ENCODE data around the gene PRKAR1B. TPM values are rescaled to one million over a fixed set of nuclear protein-coding genes. Genes with fewer than 3 reads are reported as not detected.

PRKAR1B gene
- total RNA-seq, 4 donors from 2014 or later, result 1.2 to 12.5 (median 3.6) TPM

DNA sequence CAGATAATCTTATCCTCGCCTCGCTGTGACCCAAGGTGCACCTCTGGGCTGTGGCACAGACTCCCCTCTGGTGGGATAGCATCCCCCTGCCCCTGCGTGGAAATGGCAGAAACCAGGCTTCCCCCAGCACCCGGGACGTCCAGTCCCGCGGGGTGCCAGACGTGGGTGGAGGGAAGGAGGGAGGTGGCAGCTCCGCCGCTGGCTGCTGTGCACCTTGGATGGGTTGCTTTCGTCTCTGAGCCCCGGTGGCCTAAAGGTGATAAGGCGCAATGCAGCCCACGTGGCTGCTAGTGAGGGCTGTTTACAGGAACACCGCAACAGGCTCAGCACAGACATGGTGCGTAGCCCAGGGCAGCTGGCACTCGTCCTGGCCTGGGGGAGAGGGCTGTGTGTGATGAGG is 193.8 kb downstream of the PRKAR1B start:
- no peaks in the 10 kb centered on the region for H3K4me1 ChIP-seq
- TF ChIP-seq POLR2A (IDR thresholded peaks at IDR 0.05) (no peak), CTCF (IDR thresholded peaks at IDR 0.05 in 4 of 5, conservative IDR thresholded peaks at IDR 0.05 in 1 of 5) (no peak)
- intact Hi-C loops (cut with DNase I; ENCODE audit: low total_unique reads) (no loop called here), in situ Hi-C loops (cut with MboI; ENCODE audit: low sequenced_read_pairs in 4 of 4) (no loop called here)
- no peaks in the 10 kb centered on the region for H3K9me3 ChIP-seq
- DNase-seq, result no peak
- H3K36me3 ChIP-seq, result no peaks in the 10 kb centered on the region
- ATAC-seq, result no peak
- peaks cover 0 to 6% (median 0%) of the 10 kb centered on the region in 3 donors for H3K27me3 ChIP-seq
- H3K27ac ChIP-seq, result no peak overlapping the region
- H3K4me3 ChIP-seq, result no peak overlapping the region

DNA sequence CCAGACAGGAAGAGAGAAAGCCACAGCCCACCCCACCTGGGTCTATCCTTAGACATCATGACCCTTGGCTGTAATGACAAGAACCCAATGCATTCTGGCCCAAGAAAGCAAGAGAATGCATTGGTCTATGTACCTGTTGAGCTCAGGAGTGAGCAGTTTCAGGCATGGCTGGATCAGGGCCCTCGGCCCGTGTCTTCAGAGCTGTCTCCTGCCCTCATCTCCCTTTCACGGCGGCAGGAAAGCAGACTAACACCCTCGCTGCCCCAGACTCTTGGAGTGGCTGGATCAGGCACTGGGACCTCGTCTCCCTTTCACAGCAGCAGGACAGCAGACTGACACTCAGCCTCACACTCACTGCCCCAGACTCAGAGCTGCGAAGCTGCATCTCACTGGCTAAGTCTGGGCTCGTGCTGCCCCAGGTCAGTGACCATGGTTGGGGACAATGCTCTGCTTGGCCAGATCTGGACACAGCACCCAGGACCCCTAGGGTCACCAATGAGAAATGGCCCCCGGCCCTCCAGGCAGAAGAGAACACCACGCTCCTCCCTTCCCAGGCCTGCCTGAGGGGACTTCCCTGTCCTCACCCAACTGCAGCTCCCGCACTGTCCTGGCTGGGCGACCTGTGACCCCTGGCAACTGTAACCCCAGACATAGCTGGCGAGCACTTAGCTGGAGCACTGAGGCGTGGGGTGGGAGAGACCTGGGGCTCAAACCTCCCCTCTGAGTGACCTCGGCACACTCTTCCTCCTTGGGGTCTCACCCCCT is 194.5 kb downstream of the PRKAR1B start:
- Histone ChIP-seq H3K27me3 (peaks cover 0 to 6% (median 0%) of the 10 kb centered on the region in 3 donors), H3K27ac (no peak overlapping the region), H3K9me3 (no peaks in the 10 kb centered on the region), H3K4me1 (no peaks in the 10 kb centered on the region), H3K36me3 (no peaks in the 10 kb centered on the region), H3K4me3 (no peak overlapping the region)
- no peak for DNase-seq
- TF ChIP-seq POLR2A (IDR thresholded peaks at IDR 0.05), result no peak
- no peak for TF ChIP-seq CTCF (IDR thresholded peaks at IDR 0.05 in 4 of 5, conservative IDR thresholded peaks at IDR 0.05 in 1 of 5)
- in situ Hi-C loops (cut with MboI; ENCODE audit: low sequenced_read_pairs in 4 of 4) (no loop called here), intact Hi-C loops (cut with DNase I; ENCODE audit: low total_unique reads) (no loop called here)
- ATAC-seq, result no peak

DNA sequence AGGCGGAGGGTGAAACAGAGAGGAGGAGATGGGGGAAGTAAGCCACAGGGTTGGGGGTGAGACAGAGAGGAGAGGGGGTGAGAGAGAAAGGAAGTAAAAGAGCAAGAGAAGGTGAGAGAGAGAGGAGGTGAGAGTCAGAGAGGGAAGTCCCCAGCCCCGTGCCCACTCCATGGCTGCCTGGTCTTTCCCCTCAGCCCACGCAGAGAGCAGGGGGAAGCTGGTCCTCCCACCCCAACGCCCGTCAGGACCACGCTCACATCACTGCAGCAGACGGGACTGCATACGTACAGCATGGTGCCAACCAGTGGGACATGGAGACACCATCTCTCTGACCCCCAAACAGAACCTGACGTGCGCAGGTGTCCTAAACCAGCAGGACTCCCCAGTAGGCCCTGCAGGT is 195.3 kb downstream of the PRKAR1B start:
- Histone ChIP-seq H3K27ac (no peak overlapping the region), H3K9me3 (no peaks in the 10 kb centered on the region), H3K36me3 (no peaks in the 10 kb centered on the region), H3K4me3 (no peak overlapping the region), H3K27me3 (peaks cover 0 to 6% (median 0%) of the 10 kb centered on the region in 3 donors), H3K4me1 (no peaks in the 10 kb centered on the region)
- no peak for TF ChIP-seq CTCF (IDR thresholded peaks at IDR 0.05 in 4 of 5, conservative IDR thresholded peaks at IDR 0.05 in 1 of 5)
- TF ChIP-seq POLR2A (IDR thresholded peaks at IDR 0.05), result no peak
- ATAC-seq (no peak), DNase-seq (no peak)
- in situ Hi-C loops (cut with MboI; ENCODE audit: low sequenced_read_pairs in 4 of 4), result no loop called here
- intact Hi-C loops (cut with DNase I; ENCODE audit: low total_unique reads), result no loop called here

DNA sequence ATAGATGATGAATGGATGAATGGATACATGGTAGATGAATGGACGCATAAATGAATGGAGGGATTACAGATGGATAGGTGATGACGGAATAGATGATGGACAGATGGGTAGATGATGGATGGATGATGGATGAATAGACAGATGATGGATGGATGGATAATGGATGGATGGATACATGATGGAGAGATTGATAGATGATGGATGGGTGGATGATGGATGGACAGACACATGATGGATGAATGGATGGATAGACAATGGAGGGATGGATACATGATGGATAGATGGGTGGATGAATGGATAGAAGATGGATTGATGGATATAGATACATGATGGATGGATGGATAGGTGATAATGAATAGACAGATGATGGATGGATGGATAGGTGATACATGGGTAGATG is 198.6 kb downstream of the PRKAR1B start:
- peaks cover 0 to 6% (median 0%) of the 10 kb centered on the region in 3 donors for H3K27me3 ChIP-seq
- intact Hi-C loops (cut with DNase I; ENCODE audit: low total_unique reads), result no loop called here
- H3K36me3 ChIP-seq, result no peaks in the 10 kb centered on the region
- TF ChIP-seq POLR2A (IDR thresholded peaks at IDR 0.05), result no peak
- no peak for TF ChIP-seq CTCF (IDR thresholded peaks at IDR 0.05 in 4 of 5, conservative IDR thresholded peaks at IDR 0.05 in 1 of 5)
- H3K9me3 ChIP-seq, result no peaks in the 10 kb centered on the region
- in situ Hi-C loops (cut with MboI; ENCODE audit: low sequenced_read_pairs in 4 of 4), result no loop called here
- no peak overlapping the region for H3K4me3 ChIP-seq
- ATAC-seq, result no peak
- no peak overlapping the region for H3K27ac ChIP-seq
- DNase-seq, result no peak
- H3K4me1 ChIP-seq, result no peaks in the 10 kb centered on the region

All from gastrocnemius medialis (tissue), 4 donors.